ENCODE results near the gene ARL13A.
"Not testable (repeated sequence)": the region's sequence is repeated elsewhere in the genome, so short reads cannot be mapped to it uniquely, and the experiment has no call there.

ARL13A gene

DNA sequence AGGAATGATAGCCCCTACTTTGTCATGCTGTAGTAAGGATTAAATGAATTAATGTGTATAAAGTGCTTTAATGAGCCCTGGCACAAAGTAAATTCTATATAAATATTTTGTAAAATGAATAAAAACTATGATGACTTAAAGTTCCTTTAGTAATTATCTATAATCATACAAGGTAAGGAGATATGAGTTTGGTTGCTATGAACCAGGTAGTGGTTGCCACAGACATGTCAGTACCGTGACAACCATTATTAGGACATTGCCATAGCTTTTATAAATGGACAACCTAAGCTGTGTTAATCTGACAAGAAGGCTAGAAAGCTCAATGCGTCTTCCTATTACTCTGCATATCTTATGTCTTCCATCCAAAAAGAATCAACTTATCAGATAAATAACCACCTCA lies at the start of gene ARL13A:
TSS of gene ARL13A (plus strand) at position 301 of the 400 bp plus-strand sequence. CDS start 3,982 bp downstream, outside the sequence.
- DNase-seq, result no peak

DNA sequence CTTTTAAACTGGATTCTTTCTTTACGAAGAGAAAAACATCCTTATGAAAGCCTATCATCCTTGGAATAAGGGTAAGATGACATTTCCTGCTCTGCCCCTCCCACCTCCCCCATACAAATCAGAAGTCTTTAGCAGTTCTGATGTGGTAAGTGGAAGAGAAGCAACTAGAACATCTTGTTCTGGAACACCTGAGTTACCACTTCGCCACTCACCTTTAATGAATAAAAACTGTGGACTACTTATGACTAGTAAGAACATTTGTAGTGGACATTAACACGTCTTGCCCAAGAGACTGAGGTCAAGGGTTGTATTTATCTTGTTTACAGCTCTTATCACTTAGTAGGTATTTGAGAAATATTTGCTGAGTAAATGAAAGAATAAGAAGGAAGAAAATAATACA lies 45.1 kb upstream of the ARL13A start:
- DNase-seq, result no peak

DNA sequence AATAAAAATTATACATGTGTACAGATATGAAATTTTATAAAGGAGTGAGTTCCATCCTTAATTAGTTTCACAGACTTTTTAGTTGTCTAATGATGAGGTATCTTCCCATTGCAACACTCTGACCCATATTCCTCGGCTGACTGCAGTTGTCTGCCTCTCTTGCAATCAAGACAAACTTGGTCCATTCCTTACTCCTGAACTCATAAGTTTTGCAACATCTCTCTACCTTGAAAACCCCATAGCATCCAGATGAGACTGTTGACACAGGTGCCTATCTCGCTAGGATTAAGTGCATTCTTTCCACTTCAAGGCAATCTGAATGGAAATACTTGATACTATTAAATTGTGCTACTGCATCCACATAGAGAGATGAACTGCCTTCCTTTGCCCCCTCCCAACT lies 43.1 kb upstream of the ARL13A start:
- DNase-seq, result no peak

DNA sequence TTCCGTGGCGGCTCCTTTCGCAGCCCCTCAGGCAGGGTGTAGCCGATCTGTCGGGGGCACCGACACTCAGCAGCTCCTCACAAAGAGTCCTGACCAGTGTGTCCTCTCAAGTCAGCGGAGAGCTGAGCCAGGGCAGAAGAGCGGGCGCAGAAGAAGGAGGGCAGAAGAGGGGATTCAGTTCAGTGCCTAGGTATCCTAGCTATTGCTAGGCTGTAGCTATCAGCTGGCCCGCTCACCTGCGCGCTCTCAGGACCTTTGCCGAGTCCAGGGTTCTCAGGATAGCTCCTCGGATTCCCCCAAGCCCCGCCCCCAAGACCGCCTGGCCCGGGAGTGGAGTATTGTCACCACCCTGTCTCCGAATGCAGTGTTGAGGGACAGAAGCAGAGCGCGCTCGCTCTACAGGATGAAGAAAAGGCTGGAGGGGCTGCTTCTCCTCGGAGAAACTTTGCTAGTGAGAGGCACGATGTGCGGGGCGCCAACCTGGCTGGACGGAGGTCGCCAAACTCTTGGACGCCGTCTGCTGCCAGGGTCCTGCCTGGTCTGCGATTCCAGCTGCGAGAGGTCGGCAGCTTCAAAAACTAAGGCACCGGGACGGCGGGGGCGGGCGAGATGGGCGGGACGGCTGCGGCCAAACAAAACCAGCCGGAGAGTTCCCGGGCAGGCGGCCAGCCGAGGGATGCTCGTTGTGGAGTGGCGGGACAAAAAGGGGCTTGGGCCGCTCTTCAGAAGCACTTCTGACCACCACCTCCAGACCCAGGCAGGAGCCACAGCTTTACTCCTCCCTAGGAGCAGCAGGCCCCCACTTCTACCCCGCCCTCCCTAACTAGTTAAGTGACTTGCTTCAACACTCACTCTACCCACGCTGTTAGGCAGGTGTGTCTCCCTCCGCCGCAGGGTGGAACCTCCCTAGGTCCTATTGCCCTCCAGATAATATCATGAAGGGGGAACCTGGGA lies 40.6 kb upstream of the ARL13A start, which contains the start of gene XKRX:
TSS of gene XKRX (minus strand) at position 258 of the 954 bp plus-strand sequence. CDS start 613 bp downstream, outside the sequence.
- DNase-seq, result peak; percentile 40

DNA sequence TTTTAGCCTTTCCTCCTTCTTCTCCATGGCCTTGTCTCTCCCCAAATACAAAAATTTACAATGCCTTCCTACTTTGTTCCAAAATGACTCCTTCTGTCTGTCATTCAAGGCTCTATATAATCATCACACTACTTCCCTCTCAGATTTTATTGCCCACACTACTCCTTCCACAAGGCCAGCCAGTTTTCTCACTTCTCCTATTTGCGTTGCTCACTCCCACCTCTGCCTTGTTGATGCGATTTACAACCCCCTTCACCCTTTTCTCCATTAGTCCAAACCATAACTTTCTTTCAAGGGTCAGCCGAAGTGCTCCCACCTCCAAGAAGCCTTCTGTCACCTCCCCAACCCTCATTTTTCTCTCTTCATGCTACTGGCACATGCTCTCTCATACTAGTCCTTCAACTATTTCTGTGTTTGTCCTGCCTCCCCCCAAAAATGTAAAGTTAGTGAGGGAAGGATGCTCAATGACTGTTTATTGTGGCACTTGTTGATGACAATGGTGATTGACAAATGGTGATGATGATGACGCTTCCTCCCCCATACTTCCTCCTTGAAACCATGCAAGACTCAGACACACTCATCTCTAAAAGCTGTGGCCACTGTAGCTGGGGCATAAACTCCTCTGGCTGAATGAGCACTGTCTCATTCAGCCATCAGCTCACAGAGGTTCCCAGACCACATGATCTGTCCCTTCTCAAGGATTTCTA lies 38.1 kb upstream of the ARL13A start:
- no peak for DNase-seq

DNA sequence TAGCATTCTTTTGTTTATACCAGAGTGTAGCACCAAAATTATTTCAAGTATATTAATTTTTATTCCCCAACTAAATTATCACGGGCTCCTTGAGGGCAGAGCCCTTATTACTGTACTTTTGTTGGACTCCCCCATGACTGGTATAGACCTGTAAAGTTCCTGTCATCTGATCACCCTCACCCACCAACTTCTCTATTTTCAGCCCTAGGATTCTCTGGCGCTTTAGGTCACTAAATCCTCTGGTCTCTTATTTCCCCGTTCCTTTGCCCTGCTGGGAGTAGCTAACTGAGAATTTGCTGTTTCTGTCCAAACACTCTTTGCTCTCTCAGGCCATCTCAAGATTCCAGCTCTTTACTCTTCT lies 37.6 kb upstream of the ARL13A start:
- DNase-seq, result no peak

DNA sequence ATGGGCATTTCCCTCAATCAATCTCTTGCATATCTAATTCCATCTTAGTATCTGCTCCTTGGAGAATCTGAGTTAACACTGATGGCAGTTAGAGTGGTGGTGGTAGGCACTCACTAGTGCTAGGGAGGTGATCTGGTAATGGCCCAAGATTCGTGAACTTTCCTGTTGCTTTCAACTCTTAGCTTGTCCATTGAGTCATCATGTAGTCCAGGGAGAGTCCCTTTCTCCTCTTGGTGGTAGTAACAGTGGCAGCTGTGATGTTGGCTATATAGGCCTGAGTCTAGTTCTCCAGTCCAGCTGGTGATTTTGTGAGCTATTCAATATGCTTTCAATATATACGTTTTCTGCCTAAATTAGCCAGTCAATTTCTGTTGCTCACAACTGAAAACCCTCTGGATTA lies 33.7 kb upstream of the ARL13A start:
- DNase-seq, result no peak

DNA sequence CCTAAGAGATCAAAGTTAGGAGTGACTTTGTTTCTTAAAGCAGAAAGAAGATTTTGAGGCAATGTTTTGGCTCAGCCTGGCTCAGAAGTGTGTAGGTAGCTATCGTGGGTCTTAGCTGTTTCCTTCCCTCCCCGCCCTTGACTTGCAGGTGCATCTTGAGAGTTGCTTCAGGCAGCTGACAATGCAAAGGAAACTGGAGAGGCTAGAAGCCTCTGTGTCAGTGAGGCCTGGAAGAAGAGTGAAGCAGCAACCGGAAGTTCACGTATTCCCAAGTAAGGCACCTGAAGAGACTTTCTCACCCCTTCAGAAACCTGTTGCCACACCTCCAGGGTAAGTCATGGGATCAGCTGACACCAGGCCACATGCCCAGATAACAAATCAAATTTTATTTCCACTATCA lies 30.2 kb upstream of the ARL13A start:
- DNase-seq, result no peak

DNA sequence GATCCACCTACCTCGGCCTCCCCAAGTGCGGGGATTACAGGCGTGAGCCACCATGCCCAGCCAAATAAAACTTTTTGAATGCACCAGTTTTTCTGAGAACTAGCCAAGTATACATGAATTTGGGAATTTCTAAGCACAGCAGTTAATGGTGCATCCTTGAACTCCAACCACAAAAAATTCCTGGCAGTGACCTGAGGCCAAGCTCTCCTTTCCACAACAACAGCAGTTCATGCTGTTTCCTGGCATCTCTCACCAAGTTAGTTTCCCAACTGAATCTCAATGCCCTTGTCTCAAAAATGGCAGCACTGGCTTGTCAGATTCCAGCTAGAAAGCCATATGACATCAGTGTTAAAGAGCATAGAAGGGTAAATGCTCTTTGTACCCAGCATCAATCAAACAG lies 24.9 kb upstream of the ARL13A start:
- no peak for DNase-seq

DNA sequence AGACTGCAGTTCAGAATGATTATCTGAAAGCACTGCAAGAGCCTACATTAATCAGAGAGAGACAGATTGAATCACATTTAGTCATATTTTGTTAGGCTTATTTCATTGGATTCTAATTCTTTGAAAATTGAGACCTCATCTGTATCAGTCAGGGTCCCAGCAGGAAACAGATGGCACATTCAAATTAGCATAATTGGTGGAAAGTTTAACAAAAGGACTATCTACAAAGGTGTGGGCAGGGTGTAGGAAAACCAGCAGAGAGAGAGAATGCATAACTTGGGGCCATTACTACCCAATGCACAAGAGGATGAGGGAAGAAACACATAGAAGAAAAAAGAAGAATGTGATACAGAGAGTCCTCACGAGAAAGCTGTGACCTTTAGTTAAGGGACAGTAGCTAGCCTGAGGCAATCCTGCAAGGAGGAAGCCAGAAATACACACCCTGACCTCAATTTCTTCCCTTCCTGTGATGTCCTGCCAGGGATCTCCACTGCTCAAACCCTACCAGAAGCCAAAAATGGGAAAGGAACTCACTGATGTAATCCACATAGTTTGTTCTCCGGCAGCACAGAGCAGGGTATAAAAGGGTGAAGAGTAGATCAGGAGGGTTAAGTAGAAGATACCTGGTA lies 23.1 kb upstream of the ARL13A start:
- no peak for DNase-seq

DNA sequence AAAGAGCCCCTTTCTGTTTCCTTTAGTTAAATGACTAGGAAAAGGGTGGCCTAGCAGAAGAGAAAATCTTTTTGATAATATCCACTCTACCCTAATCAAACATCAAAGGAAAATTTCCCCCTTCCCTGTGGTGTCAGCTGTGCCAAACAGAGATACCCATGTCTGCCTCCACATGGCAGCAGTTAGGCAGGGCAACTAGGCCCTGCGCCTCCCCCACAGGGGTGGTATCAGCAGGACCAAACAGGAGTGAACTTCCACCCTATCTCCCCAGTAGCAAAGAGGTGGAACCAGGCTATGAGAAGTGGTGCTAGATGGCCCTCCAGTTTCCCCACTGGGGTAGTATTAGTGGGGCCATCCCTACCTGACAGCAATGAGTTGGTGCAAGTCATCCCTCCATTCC lies 21.0 kb upstream of the ARL13A start:
- no peak for DNase-seq

DNA sequence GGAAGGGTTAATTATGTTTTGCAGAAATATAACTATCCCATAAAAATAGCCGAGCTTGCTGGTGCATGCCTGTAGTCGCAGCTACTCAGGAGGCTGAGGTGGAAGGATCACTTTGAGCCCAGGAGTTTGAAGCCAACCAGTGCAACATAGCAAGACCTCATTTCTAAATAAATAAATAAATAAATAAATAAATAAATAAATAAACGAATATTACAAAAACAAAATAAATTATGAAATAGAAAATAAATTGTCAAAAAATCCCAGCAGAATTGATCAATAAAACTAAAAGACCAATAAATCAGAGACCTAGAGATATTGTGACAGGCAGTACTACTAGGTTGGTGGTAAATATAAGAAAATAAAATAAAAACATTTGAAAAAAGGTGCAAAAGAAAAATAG lies 6.7 kb upstream of the ARL13A start:
- no peak for DNase-seq

DNA sequence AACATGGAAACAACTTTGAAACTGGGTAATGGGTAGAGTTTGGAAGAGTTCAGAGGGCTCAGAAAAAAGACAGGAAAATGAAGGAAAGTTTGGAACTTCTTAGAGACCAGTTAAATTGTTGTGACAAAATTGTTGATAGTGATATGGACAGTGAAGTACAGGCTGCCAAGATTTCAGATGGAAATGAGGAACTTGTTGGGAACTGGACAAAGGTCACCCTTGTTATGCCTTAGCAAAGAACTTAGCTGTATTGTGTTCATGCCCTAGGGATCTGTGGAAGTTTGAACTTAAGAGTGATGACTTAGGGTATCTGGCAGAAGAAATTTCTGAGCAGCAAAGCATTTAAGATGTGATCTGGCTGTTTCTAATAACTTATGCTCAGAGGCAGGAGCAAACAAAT lies 5.1 kb upstream of the ARL13A start:
- DNase-seq, result no peak

DNA sequence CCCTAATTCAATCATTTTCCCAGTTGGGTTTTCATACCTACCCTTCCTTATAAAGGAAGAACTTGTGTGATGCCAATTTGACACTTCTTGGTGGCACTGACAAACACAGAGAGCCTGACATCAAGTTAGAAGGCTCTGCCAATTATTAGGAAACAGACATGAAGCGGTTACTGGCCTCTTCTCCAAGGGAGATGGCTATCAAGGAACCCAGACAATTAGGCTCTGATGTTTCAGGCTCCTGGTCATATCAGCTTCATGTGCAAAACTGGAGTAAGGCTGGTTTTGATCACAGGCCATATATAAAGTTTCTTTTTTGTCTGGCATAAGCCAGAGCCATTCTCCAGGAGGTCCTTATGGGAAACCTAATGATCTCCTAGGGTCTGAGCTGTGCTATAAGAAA lies 428 bp downstream of the ARL13A start:
- DNase-seq, result no peak

DNA sequence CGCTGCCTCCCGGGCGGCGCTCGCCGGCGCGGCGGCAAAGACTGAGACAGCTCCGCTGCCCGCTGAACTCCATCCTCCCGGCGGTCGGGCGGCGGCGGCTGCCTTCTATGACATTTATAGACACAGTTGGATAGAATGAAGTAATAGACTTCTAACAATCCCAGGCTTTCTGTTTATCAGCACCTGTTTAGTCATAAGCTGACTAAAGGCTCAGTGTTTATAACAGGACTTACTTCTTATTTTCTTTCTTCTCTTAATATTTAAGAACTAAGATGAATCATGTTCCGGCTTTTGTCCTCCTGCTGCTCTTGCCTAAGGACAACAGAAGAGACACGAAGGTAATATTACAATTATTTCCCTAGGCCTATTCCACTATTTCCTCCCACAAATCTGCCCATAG lies 3.9 kb downstream of the ARL13A start:
- no peak for DNase-seq

DNA sequence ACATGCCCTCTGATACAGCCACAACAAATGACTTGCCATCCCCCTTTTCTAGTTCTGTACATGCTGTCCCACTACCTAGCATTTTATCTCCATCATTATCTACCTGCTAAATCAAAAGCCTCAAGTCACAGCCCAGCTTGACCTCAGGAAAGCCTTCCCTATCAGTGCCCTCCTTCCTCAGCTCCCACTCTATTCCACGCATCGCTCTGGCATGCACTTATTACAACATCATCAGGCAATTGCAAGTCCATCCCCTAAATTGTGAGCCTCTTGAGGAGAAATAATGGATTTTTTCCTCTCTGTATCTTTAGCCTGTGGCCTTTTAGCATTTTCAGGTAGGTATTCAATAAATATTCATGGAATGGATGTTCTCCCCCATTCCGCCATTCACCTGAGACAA lies 5.7 kb downstream of the ARL13A start:
- no peak for DNase-seq

DNA sequence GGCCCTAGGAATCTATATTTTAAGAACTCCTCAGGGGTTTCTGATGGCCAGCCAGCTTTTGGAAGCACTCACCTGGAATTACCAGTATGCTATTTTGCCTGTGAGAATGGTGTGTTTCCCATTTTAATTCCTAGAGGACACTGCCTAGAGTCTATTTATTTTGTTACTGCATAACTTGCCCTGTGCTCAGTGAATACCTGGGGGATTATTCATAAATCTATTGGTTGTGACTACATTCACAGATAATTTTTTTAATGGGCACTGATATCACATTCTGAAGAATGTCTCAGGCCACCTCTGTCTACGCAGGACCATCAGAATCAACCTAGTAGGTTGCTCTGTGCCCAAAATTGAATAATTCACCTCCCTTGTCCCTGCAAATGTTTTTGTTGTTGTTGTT lies 6.7 kb downstream of the ARL13A start:
- no peak for DNase-seq

DNA sequence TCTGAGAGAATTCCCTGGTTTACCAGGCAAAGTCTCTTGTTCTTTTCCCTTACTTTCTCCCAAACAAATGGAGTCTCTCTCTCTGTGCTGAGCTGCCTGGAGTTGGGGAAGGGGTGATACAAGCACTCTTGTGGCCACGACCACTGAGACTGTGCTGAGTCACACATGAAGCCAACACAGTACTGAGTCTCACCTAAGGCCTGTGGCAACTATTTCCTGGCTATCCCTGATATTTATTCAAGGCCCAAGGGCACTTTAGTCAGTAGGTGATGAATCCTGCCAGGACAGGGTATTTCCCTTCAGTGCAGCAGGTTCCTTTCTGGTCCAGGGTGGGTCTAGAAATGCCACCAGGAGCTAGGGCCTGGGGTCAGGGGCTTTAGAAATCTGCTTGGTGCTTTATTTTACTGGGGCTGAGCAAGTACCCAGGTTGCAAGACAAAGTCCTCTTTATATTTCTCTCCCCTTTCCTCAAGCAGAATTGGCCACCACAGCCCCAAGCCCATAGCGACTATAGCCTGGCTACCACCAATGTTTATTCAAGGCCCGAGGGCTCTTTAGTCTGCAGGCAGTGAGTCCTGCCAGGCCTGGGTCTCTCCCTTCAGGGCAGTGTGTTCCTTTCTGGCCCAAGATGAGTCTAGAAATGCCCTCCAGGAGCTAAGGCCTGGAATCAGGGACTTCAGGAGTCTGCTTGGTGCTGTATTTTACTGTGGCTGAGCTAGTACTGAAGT lies 10.5 kb downstream of the ARL13A start:
- no peak for DNase-seq

DNA sequence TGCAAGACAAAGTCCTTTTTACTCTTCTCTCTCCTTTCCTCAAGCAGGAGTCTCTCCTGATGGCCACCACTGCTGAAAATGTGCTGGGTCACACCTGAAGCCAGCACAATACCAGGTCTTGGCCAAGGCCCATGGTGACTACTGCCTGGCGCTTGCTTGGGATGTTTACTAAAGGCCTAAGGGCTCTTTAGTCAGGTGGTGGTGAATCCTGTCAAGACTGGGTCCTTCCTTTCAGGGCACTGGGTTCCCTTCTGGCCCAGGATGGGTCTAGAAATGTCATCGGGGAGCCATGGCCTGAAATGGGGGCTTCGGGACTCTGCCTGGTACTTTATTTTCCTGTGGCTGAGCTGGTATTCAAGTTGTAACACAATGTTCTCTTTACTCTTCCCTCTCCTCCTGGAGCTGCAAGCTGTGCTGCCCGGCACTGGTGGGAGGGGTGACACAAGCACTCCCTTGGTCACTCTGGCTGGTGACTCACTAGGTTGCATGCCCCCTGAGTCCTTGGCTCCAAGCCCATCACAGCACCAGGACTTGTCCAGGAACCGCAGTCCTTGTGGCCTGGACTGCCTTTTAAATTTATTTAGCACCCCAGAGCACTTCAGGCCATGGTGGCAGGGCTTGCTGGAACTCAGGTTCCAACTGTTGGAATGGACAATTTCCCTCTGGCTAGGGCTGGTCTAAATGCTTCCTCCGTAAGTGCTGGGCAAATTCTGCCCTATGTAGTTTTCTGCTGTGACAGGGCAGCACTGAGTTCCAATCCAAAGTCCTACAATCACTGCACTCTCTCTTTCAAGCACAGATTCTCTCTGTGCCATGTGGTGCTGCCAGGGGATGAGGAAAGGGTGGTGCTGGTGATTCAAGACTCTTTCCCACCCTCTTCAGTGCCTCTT lies 11.3 kb downstream of the ARL13A start:
- no peak for DNase-seq

DNA sequence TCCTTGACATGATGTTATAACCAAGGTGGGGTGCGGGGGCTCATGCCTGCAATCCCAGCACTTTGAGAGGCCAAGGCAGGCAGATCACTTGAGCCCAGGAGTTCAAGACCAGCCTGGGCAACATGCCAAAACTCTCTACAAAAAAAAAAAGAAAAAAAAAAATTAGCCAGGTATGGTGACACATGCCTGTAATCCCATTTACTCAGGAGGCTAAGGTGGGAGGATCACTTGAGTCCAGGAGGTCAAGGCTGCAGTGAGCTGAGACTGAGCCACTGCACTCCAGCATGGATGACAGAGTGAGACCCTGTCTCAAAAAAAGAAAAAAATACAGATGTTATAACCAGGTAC lies 12.0 kb downstream of the ARL13A start:
- not testable (repeated sequence) for DNase-seq

DNA sequence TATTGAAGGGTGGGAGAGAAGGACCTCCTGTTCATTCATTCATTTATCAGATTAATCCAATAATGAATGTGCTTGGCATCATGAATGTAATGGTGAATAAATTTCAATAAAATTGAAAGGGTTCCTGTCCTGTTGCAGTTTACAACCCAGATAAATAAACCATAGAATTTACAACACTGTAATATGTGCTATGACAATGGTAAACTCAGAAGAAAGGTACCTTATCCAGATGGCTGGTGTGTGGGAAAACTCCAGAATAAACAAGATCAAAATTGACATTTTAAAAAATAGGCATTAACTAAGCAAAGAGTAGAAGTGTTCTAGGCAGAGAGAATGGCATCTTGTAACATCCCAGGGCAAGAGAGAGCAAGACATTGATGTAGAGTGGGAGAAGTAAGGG lies 15.3 kb downstream of the ARL13A start:
- DNase-seq, result no peak

DNA sequence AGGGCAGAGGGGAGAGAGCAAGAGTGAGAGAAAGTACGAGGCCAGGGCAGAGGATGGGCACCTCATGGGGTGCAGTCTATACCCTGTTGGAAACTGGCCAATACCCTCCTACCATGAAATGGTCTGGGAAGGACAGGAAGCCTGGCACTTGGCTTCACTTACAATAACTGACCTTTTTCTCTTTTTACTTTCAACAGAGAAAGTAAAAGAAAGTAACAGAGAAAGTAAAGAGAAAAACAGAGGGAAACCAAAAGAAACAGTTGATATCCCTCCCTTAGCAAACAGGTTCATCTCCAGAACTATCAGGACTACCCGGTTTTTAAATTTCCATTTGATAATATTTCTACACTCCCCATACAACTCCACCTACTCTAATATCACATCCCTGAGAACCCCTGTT lies 20.6 kb downstream of the ARL13A start:
- DNase-seq, result no peak

Data from NCI-H526 treated with DMSO at 0.1 percent for 48 hours (cell line).